ENCODE data around the gene CTSE.
A peak's percentile ranks its signal among the peaks of the same experiment; 100 is the strongest.

CTSE gene

DNA sequence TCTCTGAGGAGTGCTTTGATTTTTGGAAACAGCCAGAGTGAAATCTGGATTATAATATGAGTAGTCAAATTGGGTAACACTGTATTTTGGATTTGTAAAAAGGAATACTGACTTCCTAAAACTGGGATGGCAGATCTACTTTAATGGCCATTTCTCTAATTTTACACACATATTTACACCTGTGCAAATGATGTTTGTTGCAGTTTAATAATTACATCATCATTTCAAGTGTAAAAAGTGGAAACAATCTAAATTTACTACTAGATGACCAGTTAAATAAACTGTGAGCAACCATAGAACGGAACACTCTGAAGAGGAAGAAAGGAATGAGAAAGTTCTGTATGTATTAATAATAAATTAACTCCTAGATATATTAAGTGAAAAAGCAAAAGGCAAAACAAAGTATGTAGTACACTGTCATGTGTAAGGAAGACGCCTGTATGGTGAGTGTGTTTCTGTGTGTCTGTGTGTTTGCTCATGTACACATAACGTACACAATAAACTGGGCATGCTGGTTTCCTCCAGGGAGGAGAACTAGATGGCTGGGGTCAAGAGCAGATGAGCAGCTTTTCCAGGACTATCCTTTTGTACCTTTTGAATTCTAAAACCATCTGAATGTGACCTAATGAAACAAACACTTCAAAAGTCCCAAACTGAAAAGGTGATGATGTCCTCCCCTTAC, 26.4 kb upstream of the CTSE start:
- DNase-seq (ENCODE audit: low read depth), result no peak

DNA sequence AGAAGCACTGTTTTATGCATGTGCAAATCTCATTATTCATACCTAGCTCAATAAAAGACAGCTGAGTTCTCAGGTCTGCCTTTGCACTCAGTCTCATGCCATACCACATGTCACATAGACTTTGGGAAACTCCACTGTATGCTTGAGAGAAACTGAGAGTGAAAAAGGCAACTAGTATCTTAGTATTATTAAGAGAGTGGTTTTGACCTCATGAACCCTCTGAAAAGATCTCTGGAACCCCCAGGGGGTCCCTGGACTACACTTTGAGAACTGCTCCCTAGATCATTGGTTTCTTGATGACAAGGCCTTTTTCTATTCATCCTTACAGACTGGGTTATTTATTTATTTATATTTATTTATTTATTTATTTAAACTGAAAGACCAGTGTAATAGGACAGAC, 25.6 kb upstream of the CTSE start:
- DNase-seq (ENCODE audit: low read depth), result no peak

- no peak for DNase-seq (ENCODE audit: low read depth)
These were observed 24.9 kb upstream of the CTSE start for GRCh38 chr1:206048582-206048981.

DNA sequence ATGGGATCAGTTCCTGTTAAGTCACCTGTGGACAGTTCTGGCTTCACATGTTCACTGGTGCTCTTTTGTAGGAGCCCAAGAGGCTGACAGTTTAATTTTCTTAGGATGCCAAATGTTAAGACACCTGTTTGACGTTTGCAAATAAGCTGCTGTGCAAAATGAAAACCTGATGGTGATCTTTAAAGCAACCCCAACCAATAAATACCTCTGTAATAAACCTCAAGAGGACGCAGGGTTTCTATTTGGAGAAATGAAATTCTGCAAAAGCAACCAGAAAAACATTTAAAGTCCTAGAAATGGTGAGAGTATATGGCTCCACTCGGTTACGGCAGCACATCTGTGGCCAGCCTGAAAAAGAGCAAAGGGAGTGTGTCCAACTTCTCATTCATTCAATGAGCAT, 23.6 kb upstream of the CTSE start:
- DNase-seq (ENCODE audit: low read depth), result no peak

DNA sequence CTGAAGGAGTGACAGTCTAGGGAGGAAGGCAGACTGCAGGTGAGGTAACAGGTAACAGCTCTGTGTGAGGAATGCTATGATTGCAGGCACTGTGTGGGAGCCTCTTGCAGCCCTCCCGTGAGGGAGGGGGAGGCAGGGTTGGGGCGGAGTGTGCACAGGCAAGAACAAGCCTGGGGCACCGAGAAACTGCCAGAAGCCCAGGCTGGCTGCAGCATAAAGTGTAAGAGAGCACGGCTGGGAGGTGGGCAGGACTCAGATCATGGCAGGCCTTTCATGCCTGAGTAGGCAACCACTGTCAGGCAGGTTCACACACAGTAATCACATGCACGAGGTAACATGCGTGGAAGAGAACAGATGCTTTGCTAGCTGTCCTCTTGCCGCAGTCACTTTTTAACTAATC, 17.9 kb upstream of the CTSE start:
- DNase-seq (ENCODE audit: low read depth), result no peak

DNA sequence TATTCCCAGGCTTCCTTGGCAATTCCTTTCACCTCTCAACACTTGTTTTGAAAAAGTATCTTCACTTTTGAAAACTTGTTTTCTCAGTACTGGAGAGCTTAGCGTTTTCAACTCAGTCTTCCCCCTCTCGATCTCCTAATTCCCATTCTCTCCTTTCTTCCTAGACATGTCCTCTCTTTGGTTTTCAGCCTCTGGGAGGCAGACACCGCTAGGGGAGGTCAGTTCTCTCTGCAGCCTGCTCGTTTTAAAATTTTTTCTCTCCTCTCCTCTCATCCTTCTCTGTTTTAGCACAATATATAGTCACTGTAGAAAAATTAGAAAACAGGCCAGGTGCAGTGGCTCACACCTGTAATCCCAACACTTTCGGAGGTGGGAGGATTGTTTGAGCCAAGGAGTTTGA, 16.6 kb upstream of the CTSE start:
- no peak for DNase-seq (ENCODE audit: low read depth)

- no peak for DNase-seq (ENCODE audit: low read depth)
These were observed 15.6 kb upstream of the CTSE start for GRCh38 chr1:206039046-206039973.

DNA sequence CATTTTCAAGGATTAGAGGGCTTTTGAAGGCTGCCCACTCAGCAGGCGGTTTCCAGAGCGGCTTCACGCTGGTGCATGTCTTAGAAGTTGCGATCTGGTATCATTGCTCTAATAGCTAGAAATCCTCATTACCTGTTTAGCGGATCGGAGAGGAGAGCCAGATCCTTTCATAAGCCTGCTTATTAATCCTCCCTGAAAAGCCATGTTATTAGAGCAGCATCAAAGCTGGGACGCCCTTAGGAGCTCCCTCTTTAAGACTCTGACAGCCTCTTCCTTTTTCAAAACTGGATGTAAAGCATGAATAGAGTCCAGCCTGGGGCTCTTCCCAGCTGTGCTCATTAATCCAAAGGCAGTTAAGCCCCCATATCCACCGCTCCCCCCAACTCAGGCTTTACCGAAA, 13.9 kb upstream of the CTSE start:
- no peak for DNase-seq (ENCODE audit: low read depth)

DNA sequence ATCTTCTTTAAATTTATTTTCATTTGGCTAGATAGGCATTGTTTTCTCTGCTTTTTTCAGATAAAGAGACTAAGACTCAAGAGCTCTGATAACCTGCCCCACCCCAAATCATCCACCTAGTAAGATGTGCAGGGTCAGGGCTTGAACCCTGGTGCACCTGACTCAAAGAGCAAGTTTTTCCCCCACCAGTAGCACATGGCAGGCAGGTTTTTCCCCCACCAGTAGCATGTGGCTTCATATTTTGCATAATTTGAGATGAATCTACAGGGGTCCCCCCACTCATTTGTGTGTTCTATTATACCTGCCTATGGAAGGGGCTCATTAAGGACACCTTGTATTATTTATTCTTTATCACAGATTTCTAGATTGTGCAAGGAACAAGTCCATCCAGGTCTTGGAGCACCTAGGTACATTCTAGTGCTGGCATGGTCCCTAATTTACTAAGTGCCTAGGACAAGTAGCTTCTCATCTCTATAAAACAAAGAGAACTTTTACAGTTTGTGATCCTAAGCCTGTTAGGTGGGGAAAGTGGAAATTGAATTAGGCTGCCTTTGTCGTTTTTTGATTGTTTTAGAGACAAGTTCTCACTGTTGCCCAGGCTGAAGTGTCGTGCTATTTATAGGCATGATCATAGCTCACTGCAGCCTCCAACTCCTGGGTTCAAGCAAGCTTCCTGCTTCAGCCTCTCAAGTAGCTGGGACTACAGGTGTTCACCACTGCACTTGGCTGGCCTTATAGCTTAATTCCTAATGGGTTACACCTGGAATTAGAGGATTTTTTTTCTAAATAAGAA, 13.2 kb upstream of the CTSE start:
- no peak for DNase-seq (ENCODE audit: low read depth)

GRCh38 chr1:206035027-206035426, 11.3 kb upstream of the CTSE start:
- DNase-seq (ENCODE audit: low read depth), result no peak

DNA sequence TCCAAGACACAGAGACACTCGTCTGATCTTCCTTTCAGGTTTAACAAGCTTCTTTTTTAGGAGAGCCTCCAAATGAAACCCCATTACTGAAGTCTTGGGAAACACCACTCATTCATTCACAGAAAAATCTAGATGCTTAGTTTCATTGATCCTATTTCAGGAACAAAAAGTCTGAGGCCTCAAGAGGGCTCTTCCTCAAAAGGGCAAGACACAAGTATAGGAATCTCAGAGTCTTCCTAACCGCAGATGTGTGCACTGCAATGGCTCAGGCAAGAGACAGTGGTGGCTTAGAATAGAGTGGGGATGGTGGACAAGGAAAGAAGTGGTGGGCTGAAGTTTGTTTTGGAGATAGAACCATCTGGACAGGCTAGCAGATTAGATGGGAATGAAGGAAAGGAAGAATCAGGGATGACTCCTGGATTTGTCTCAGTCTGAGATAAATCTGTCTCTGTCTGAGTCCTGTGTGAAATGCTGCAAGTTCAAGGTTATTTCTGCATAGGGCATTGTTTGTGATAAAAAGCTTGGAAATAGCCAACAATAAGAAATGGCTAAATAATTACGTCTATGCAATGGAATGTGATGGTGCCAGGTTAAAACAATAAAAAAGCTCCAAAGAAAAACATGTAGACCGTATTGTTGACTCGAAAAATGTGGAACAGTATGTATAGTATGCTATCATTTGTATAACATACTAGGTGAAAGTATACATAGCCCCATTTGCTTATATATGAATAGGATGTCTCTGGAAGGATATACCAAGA, 8.9 kb upstream of the CTSE start:
- no peak for DNase-seq (ENCODE audit: low read depth)

DNA sequence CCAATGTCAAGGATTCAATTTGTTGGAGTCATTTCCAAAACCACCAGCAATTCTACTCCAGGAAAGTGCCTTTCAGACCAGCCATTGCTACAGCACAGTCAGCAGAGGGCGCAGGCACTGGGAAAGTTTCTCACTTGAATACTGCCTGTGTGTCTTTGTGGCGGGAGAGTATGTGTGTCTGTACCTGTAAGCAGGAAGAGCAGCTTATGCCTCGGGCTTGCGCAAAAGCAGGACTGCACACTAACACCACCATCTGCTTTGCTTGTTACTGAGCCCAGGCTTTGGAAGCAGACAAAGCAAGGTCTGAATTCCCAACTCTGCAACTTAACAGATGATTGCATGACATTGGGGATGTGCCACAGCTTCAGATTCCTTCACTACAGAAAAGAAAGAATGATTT, 7.0 kb upstream of the CTSE start:
- DNase-seq (ENCODE audit: low read depth), result peak; percentile 34

GRCh38 chr1:206030191-206030590, 6.5 kb upstream of the CTSE start:
- DNase-seq (ENCODE audit: low read depth), result no peak

- DNase-seq (ENCODE audit: low read depth), result no peak
These were observed 5.8 kb upstream of the CTSE start for GRCh38 chr1:206029484-206029883.

- DNase-seq (ENCODE audit: low read depth), result no peak
These were observed 1.7 kb upstream of the CTSE start for GRCh38 chr1:206025283-206025820.

- no peak for DNase-seq (ENCODE audit: low read depth)
These were observed 929 bp downstream of the CTSE start for GRCh38 chr1:206022766-206023165.

DNA sequence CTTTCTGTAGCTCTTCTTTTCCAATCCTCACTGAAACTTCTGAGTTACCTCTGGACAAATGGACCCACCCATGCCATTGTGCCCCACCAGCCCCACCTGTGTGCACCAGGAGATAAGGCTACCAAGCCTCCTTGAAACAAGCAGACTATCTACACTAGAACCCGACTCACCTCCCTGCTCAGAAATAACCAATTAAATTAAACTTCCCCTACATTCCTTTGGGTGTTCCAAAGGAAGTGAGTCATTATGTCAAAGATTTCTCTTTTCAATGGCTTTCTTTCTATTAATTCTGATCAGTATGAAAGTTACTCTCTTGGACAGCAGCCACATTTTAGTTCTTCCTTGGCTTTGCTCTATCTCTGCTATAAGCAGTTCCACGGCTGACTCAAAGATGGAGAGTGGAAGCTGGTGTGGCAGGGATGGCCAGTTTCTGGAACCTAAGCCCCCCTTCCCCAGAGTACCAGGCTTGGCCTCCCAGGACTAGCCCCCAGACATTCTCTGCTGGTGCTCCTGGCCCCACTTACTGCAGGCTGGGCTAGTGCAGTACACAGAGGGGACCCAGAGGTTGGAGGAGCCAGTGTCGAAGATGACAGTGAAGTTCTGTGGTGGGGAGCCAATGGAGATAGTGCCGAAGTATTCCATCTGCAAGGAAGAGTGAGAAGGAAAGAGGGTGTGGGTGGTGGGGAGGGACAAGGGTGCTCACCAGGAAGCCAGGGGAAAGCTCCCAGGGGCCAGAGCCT, 1.9 kb downstream of the CTSE start:
- no peak for DNase-seq (ENCODE audit: low read depth)

DNA sequence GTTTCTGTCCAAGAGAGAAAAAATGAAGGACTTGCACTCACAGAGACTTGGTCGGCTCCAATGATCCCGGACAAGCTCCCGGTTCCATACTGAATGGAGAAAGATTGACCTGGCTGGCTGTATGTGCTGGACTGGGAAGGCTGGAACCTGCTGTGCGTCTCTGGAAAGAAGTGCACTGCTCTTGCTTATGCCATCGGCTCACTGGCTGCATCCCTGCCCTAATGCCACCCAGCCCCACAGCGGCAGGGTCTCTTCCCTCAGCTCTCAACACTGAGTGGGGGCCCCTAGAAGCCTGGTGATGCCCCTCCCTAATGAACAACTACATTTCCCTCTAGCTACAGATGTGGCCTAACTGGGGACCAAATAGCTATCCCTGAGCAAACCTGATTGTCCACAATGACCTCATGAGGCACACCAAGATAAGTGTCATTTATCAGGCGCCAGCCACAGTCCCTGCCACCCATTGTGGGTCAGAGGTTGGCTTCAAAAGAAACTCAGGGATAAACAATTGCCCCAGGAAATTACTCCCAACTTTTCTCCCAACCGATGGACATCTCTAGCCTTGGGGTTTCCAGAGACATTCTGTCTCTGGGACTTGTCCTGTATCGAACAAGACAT, 2.6 kb downstream of the CTSE start:
- DNase-seq (ENCODE audit: low read depth), result no peak

GRCh38 chr1:206020393-206021007, 3.2 kb downstream of the CTSE start:
- no peak for DNase-seq (ENCODE audit: low read depth)

- no peak for DNase-seq (ENCODE audit: low read depth)
These were observed 8.6 kb downstream of the CTSE start for GRCh38 chr1:206015071-206015470.

Measured in stimulated activated CD8-positive, alpha-beta memory T cell treated with anti-CD3 and anti-CD28 coated beads, Interleukin-4, amount 100 ng/mL, for 24 hours (primary cell).